HG03565 (cell line): Measurements from ENCODE around the gene PSMC3.

ENCODE experiments used
- ATAC-seq: cut with Tn5 transposase; IDR thresholded peaks from one replicate; pipeline ENCODE4 v1.9.1; 2021; ENCODE audit warnings: mild to moderate bottlenecking, moderate library complexity; ENCODE audit not compliant: unreplicated experiment

PSMC3 gene

GRCh38 chr11:47395223-47396048, 30.8 kb downstream of the PSMC3 start:
- ATAC-seq = no peak

- no peak for ATAC-seq
These were observed 31.7 kb downstream of the PSMC3 start for GRCh38 chr11:47394322-47395222.

GRCh38 chr11:47394050-47394321, 32.3 kb downstream of the PSMC3 start:
- ATAC-seq = no peak

DNA sequence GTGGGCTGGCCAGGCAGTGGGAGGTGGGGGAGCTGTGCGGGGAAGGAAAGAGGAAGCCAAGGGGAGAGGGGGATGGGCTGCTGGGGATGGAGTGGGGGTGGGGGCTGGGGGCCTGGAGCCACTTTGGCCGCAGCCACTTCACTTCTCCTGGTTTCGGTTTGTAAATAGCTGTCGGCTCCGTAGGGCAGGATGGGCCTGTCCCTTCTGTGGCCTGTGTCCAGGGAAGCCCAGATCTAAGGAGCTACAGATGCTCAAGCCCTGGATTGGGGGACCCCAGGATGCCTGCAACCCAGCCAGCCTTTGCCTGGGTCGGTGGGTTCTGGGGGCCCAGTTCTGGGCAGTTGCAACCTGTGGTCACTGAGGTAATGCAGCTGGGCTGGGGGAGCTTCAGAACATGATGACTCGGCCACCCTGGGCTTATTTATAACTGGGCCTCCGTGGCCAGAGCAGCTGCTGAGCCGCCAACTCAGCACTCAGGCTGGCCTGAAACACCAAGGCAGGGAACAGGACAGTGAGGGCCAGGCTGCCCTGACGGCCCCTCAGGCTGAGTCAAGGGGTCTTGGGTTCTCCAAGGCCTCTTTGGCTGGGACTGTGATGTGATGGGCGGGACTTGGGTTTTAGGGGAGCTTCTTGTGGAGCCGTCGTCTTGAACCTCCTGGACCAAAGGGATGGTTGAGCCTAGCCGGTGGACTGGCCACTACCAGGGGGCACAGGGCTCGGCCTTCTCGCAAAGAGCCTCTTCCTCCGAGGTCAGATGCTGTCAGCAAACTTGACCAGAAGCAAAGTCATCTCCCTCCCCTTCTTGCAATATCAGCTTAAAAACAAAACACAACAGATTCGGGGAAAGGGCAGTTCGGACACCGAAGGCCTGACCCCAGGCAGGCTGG, 32.8 kb downstream of the PSMC3 start:
- no peak for ATAC-seq

GRCh38 chr11:47392546-47393162, 33.6 kb downstream of the PSMC3 start:
- ATAC-seq = no peak

DNA sequence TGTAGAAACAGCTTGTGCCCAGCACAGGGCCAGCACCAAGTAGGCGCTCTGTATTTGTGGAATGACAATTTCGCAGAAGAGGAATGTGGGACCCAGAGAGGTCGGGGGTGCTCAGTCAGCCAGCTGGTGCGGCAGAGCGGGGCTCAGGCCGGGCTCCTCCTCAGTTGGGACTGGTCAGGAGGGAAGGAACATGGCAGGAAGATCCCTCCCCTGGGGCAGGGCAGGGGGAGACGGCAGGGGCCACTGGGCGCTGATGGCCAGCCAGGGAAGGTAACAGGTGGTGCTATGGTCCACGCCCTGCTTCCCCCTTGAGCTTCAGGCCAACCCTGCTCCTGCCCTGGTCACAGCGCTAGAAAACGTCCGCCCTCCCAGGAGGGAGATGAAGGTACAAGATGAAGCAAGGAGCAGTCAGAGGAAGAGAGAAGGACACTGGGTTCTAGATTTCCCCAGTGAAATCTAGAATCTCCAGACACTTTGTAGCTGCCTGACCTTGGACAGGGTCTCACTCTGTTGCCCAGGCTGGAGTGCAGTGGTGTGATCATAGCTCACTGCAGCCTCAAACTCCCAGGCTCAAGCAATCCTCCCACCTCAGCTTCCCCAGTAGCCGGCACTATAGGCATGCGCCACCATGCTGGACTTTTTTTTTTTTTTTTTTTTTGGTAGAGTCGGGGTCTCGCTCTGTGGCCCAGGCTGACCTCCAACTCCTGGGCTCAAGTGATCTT, 34.4 kb downstream of the PSMC3 start:
- ATAC-seq = no peak

GRCh38 chr11:47391077-47391583, 35.1 kb downstream of the PSMC3 start:
- no peak for ATAC-seq

GRCh38 chr11:47390422-47390760, 35.8 kb downstream of the PSMC3 start:
- no peak for ATAC-seq

GRCh38 chr11:47389577-47390421, 36.4 kb downstream of the PSMC3 start:
- no peak for ATAC-seq

DNA sequence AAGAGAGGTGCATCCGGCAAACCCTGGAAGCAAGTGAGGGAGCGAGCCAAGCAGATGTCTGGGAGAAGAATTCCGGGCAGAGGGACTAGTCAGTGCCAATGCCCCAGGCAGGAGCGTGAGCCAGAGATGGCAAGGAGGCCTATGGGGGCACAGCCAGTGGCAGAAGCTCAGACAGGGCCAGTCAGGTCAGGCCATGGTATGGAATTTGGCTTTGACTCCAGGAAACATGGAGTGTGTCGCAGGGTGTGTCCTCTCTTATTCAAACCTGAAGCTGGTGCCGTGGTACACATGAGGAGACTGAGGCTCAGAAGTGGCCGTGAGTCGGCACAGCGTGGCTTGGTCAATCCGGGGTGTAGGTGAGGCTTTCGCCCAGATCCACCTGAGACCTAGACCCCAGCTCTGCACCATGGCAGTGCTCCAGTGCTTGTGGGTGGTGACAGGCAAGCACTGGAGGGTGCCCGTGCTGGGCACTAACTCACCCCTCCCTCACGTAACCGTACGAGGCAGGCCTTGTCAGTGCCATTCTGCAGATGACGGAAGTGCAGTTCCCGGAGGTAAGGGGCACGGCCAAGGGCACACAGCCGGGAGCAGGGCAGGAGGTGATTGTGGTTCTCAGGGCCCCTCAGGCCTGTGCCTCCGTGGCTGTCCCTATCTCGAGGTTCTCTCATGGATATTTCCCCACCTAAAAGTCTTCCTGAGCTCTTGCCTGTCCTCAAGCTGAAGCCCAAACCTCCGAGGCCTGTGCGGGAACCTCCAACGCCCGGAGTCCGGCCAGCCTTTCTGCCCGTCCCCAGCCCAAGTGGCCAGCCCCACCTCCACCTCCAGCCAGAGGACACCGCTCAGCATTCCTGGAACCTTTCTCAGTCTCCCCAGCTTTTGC, 37.3 kb downstream of the PSMC3 start:
- ATAC-seq = no peak

DNA sequence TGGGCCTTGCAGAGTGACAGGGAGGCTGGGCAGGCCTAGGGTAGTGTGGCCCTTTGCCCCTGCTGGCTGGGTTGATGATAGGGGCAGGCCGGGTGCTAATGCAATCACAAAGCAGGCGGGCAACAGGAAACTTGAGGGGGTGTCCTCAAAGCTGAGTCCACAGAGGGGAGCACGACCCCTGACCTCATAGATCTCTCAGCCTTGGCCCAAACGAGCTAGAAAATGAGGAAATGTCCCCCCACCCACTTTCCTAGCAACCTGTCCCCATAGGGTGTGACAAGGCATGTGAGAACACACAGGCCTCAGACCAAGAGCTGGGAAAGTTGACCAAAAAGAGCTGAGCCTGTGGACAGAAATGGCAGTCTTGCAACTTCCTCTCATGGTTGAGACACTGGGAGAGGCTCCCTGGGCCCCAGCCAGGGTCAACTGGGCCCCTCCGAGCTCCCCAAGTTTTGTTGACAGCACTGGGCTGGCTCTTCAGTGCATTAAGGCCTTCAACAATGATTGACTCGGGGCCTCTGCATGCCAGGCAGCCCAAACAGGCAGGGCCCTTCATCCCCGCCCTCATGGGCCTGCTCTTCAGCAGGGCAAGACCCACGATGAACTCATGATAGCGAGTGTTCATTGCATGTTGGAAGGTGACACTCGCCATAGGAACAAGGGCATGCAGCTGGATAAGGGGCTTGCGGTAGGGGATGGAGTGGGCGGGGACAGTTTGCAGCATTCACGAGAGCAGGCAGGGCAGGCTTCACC, 38.1 kb downstream of the PSMC3 start:
- no peak for ATAC-seq

DNA sequence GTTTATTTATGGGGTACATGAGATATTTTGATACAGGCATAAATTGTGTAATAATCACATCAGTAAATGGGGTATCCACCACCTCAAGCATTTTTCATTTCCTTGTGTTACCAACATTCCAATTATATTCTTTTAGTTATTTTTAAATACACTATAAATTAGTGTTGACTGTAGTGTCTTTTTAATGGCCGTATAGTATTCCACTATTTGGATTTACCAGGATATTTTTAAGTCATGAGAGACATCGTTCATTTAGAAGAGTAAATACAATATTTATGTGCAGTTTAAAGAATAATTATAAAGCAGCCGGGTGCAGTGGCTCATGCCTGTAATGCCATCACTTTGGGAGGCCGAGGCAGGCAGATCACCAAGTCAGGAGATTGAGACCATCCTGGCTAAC, 41.7 kb downstream of the PSMC3 start:
- no peak for ATAC-seq

- no peak for ATAC-seq
These were observed 43.2 kb downstream of the PSMC3 start for GRCh38 chr11:47383071-47383470.

GRCh38 chr11:47380078-47380477, 46.2 kb downstream of the PSMC3 start:
- no peak for ATAC-seq

DNA sequence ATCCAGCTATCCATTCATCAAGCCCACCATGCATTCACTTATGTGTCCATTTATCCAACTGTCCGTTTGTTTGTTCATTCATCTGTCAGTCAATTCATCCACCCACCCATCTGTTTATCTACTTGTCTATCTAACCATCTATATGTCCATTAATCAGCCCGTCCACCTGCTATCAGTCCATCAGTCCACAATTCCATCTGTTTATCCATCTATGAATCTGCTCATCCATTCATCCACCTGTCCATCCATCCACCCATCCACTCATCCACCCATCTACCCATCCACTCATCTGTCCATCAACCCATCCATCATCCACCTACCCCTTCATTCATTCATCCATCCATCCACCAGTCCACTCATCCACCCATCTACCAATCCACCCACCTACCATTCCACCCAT, 46.9 kb downstream of the PSMC3 start:
- no peak for ATAC-seq

- ATAC-seq = peak; percentile 5
These were observed 47.4 kb downstream of the PSMC3 start for GRCh38 chr11:47378836-47379170.

- ATAC-seq = peak; percentile 72
These were observed 48.0 kb downstream of the PSMC3 start, which contains the start of gene SPI1 for GRCh38 chr11:47378010-47378835. Gene SPI1, minus strand, starts transcription at chr11:47378547. Its CDS starts 194 bp downstream, at chr11:47378353.
